ENCODE results near the gene USP10. TPM values are rescaled to one million over a fixed set of nuclear protein-coding genes. Genes with fewer than 3 reads are reported as not detected.
"Not testable (repeated sequence)": the region's sequence is repeated elsewhere in the genome, so short reads cannot be mapped to it uniquely, and the experiment has no call there.

The USP10 gene
- total RNA-seq, 1 experiment from 2014 or later = 53.9 TPM

DNA sequence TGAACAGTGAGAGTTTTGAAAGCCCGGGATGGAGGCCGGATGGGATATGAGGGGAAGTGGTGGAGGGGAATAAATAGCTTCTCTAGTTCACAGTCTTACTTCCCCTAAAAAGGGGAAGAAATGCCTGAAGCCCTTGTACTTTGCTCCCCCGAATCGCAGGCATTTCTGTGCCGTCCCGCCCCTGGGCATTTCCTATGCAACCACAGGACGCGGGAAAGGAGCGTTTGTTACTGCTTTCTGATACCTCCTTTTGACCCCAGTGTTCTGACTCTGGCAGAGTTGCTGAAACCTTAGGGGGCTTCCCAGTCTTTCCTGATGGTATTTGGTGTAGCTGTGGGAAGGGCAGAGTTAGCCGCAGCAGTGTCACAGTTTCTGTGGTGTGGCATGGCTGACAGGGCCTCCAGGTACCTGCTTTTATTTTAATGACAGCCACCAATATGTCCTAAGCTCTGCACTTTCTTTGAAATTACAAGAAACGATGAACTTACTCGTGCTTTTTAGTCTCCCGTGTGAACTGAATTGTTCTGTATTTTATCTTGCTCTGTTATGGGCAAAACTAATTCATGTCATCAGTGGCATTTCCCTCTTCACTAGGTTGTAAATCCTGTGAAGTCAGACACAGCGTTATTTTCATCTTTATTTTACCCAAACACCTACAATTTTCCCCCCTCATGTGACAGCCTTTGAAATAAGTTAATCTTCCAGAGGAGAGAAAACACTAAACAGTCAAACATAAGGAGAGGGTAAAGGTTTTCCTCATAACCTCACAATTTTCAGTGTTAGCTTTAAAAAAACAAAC, 27.1 kb downstream of the USP10 start:
- peak; percentile 43 for DNase-seq (ENCODE audit: low spot score)

GRCh38 chr16:84728853-84729424, 29.1 kb downstream of the USP10 start:
- no peak for DNase-seq (ENCODE audit: low spot score)

GRCh38 chr16:84729716-84730320, 30.0 kb downstream of the USP10 start:
- DNase-seq (ENCODE audit: low spot score) = no peak

- peak; percentile 77 for DNase-seq (ENCODE audit: low spot score)
Measured at GRCh38 chr16:84730406-84731106, 30.8 kb downstream of the USP10 start.

- not testable (repeated sequence) for DNase-seq (ENCODE audit: low spot score)
Measured at GRCh38 chr16:84732332-84732673, 32.5 kb downstream of the USP10 start.

DNA sequence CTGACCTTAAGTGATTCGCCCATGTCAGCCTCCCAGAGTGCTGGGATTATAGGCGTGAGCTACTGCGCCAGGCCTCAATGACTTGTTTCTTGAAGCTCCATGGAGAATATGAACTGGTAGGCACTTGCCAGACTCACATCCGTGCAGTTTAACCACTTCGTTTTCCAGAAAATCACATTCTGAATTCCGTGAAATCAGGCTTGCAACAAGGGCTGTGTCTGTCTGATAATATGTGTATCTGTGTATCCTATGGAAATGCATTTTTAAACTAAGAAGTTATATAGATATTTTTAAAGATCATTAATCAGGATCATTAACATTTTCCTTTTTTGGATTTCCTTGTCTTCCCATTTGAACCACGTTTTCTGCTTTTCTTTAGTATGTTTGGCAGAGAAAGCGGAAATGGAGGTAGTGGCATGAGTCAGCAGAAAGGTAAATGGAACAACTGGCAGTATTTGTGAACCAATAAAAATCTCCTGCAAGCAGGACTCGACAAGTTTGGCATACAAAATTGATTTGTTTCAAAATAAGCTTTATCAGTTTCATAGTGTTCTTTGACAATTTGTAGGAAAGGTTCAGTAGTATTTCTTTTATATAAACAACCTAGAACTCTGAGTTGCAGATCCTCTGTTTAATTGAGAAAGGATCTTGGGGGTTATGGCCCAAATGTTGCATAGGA, 33.0 kb downstream of the USP10 start:
- peak; percentile 55 for DNase-seq (ENCODE audit: low spot score)

- DNase-seq (ENCODE audit: low spot score) = peak; percentile 76
Measured at GRCh38 chr16:84735849-84736586, 36.2 kb downstream of the USP10 start.

GRCh38 chr16:84737192-84738011, 37.6 kb downstream of the USP10 start:
- peak; percentile 66 for DNase-seq (ENCODE audit: low spot score)

- peak; percentile 91 for DNase-seq (ENCODE audit: low spot score)
Measured at GRCh38 chr16:84738255-84739038, 38.6 kb downstream of the USP10 start.

- no peak for DNase-seq (ENCODE audit: low spot score)
Measured at GRCh38 chr16:84739349-84740124, 39.7 kb downstream of the USP10 start.

GRCh38 chr16:84740596-84741116, 40.9 kb downstream of the USP10 start:
- no peak for DNase-seq (ENCODE audit: low spot score)

- no peak for DNase-seq (ENCODE audit: low spot score)
Measured at GRCh38 chr16:84741340-84741830, 41.6 kb downstream of the USP10 start.

GRCh38 chr16:84742641-84743092, 42.9 kb downstream of the USP10 start:
- no peak for DNase-seq (ENCODE audit: low spot score)

DNA sequence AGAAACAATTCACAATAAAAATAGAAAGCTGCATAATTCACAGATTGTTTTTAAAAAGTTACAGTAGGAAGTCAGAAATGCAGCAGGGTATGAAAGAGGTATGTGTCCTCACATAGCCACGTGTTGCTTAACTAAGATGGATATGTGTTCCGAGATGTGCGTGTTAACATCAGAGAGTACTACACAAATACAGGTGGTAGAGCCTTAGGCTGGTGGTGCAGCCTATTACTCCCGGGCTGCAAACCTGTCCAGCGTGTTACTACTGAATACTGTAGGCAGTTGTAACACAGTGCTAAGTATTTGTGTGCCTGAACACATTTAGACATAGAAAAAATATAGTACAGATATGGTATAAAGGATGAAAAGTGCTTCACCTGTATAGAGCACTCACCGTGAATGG, 46.4 kb downstream of the USP10 start:
- no peak for DNase-seq (ENCODE audit: low spot score)

DNA sequence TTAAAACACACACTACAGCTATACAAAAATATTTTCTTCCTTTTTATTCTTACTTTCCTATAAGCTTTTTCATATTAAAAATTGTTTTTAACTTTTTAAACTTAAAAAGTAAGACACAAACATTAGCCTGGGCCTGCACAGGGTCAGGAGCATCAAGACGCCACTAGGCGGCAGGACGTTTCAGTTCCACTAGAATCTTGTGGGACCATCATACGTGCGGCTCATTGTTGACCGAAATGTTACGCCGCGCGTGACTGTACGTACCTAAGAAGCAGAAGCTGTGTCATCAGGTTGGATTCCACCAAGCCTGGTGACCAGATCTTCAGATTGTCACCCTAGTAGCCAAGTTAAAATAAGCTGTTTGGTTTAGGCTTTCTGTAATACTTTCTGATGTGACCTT, 47.1 kb downstream of the USP10 start:
- DNase-seq (ENCODE audit: low spot score) = no peak

DNA sequence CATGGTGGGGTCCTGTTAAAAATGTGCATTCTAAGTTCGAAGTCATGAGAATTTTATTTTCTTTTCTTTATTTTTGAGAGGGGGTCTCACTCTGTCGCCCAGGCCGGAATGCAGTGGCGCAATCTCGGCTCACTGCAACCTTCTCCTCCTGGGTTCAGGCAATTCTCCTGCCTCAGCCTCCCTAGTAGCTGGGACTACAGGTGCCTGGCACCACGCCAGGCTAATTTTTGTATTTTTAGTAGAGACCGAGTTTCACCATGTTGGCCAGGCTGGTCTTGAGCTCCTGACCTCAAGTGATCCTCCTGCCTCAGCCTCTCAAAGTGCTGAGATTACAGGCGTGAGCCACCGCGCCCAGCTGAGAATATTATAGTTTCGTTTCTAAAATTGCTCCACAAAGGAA, 48.4 kb downstream of the USP10 start:
- not testable (repeated sequence) for DNase-seq (ENCODE audit: low spot score)

GRCh38 chr16:84749072-84749471, 49.3 kb downstream of the USP10 start:
- DNase-seq (ENCODE audit: low spot score) = no peak

- no peak for DNase-seq (ENCODE audit: low spot score)
Measured at GRCh38 chr16:84749815-84750214, 50.0 kb downstream of the USP10 start.

Measured in HT-29 (cell line).